ENCODE results near the gene C17orf107.

GRCh38 chr17:4891411-4892410 lies 7.6 kb upstream of the C17orf107 start:
- no peak for TF ChIP-seq EZH2 (IDR thresholded peaks at IDR 0.05; ENCODE audit: insufficient read depth, poor library complexity, severe bottlenecking)
- TF ChIP-seq EZH2phosphoT487 (IDR thresholded peaks at IDR 0.05; ENCODE audit: insufficient read depth, low read depth): no peak
